HCT116 (cell line): ENCODE data around the gene ANKRD40CL. TPM values are rescaled to one million over a fixed set of nuclear protein-coding genes. Genes with fewer than 3 reads are reported as not detected.

Experiments
- ATAC-seq: fragments of 200-7000 bp; cut with Tn5 transposase; 2 replicates; pipeline ENCODE4 v1.9.1; 2020; ENCODE audit warnings: mild to moderate bottlenecking, moderate library complexity
- BruUV-seq: library from RNA; stranded (reverse); fragments of 400-500 nt; replicated peaks from 2 replicates; lab custom pipeline; 2021; lab: Mats Ljungman, UMichigan
- CTCF ChIA-PET: fragments of 300-600 bp; sonication (Branson Sonifier 250); formaldehyde crosslinking; loops from one replicate; lab custom pipeline; 2021; ENCODE audit warnings: antibody characterized with exemption; lab: Charles Lee
- POLR2A ChIA-PET: fragments of 300-600, 350-600 bp; sonication (Branson Sonifier 250); formaldehyde crosslinking; loops from one replicate; lab custom pipeline; 2021; ENCODE audit warnings: antibody characterized with exemption; lab: Charles Lee
- RAD21 ChIA-PET, 2 experiments: fragments of 300-600 bp; sonication (Branson Sonifier 250); formaldehyde crosslinking; loops; one replicate each; lab custom pipeline; 2023; ENCODE audit warnings: low total read pairs in 2 of 2; ENCODE audit not compliant: uncharacterized antibody in 2 of 2, unreplicated experiment in 2 of 2, low non-redundant PET in 1 of 2; lab: Charles Lee
- DNase-seq: peaks from one replicate; pipeline ENCODE4 v3.0.0-alpha.2; 2010; ENCODE audit warnings: low read depth, low spot score
- H2AFZ ChIP-seq: fragments of 200-600 bp; shearing (Covaris generic), sonication (generic); 2 replicates; pipeline ENCODE4 v1.6.1; 2017; ENCODE audit warnings: low read depth, mixed run types, mixed read lengths, antibody characterized with exemption, low read length; ENCODE audit not compliant: poor library complexity, severe bottlenecking
- H3K27ac ChIP-seq: 2 replicates; pipeline ENCODE4 v1.5.1; 2012; ENCODE audit warnings: low read depth, low read length
- H3K27me3 ChIP-seq: fragments of 200-600 bp; sonication (generic); 2 replicates; pipeline ENCODE4 v1.6.1; 2016; ENCODE audit warnings: mixed run types, low read length, mixed read lengths; ENCODE audit not compliant: insufficient read depth
- H3K36me3 ChIP-seq, 2 experiments: fragments of 200-500 bp in 1 of 2; fragments of 200-600 bp in 1 of 2; sonication (Bioruptor generic) in 1 of 2; sonication (generic) in 1 of 2; 2 replicates each; pipeline versions ENCODE4 v1.5.1 to v1.6.1; 2014 to 2016; ENCODE audit warnings: low read length in 2 of 2, inconsistent platforms in 1 of 2, mixed read lengths in 1 of 2, mixed run types in 1 of 2; ENCODE audit not compliant: insufficient read depth in 2 of 2, control insufficient read depth in 1 of 2
- H3K4me1 ChIP-seq, 2 experiments: fragments of 200-600 bp in 1 of 2; sonication (generic) in 1 of 2; 2 replicates each; pipeline versions ENCODE4 v1.5.1 to v1.6.1; 2012 to 2017; ENCODE audit warnings: low read length in 2 of 2, inconsistent platforms in 1 of 2, mild to moderate bottlenecking in 1 of 2, mixed read lengths in 1 of 2, mixed run types in 1 of 2, moderate library complexity in 1 of 2; ENCODE audit not compliant: insufficient read depth in 2 of 2, control insufficient read depth in 1 of 2
- H3K4me2 ChIP-seq: fragments of 200-600 bp; sonication (generic); 2 replicates; pipeline ENCODE4 v1.6.1; 2017; ENCODE audit warnings: mixed run types, low read length, mixed read lengths
- H3K4me3 ChIP-seq, 2 experiments: fragments of 200-600 bp in 1 of 2; sonication (generic) in 1 of 2; replicated peaks in 1 of 2; 2 replicates each; pipeline ENCODE4 v1.5.1; 2011 to 2016; ENCODE audit warnings: low read length in 2 of 2, control low read depth in 1 of 2, low read depth in 1 of 2, mild to moderate bottlenecking in 1 of 2, mixed read lengths in 1 of 2, mixed run types in 1 of 2
- H3K79me2 ChIP-seq: fragments of 200-600 bp; sonication (generic); 2 replicates; pipeline ENCODE4 v1.6.1; 2017; ENCODE audit warnings: mild to moderate bottlenecking, mixed run types, low read length, moderate library complexity, mixed read lengths; ENCODE audit not compliant: insufficient read depth
- H3K9ac ChIP-seq: fragments of 200-600 bp; sonication (generic); 2 replicates; pipeline ENCODE4 v1.6.1; 2016; ENCODE audit warnings: low read length, mixed read lengths
- H3K9me2 ChIP-seq: fragments of 200-600 bp; sonication (generic), shearing (Covaris generic); 2 replicates; pipeline ENCODE4 v1.6.1; 2017; ENCODE audit warnings: mixed run types, mild to moderate bottlenecking, moderate library complexity; ENCODE audit not compliant: insufficient read depth
- H3K9me3 ChIP-seq, 2 experiments: fragments of 200-500 bp in 1 of 2; fragments of 200-600 bp in 1 of 2; sonication (Bioruptor generic) in 1 of 2; sonication (generic) in 1 of 2; 2 replicates each; pipeline ENCODE4 v1.6.1; 2014 to 2017; ENCODE audit warnings: low read length in 2 of 2, mixed read lengths in 2 of 2, inconsistent platforms in 1 of 2, low read depth in 1 of 2, mild to moderate bottlenecking in 1 of 2, mixed run types in 1 of 2, moderate library complexity in 1 of 2; ENCODE audit not compliant: control insufficient read depth in 1 of 2, insufficient read depth in 1 of 2
- H4K20me1 ChIP-seq: fragments of 200-600 bp; sonication (generic), shearing (Covaris generic); 2 replicates; pipeline ENCODE4 v1.6.1; 2017; ENCODE audit warnings: mixed run types, mild to moderate bottlenecking, moderate library complexity; ENCODE audit not compliant: insufficient read depth
- CTCF ChIP-seq, 3 experiments: fragments of 200-600 bp in 1 of 3; sonication (generic) in 1 of 3; IDR thresholded peaks in 2 of 3; conservative IDR thresholded peaks in 1 of 3; 2 replicates each; pipeline ENCODE4 v1.5.1; 2012 to 2017; ENCODE audit warnings: low read depth in 2 of 3, low read length in 2 of 3, antibody characterized with exemption in 1 of 3, borderline replicate concordance in 1 of 3, control low read depth in 1 of 3, mild to moderate bottlenecking in 1 of 3, mixed read lengths in 1 of 3, mixed run types in 1 of 3, moderate library complexity in 1 of 3; ENCODE audit not compliant: insufficient read depth in 1 of 3
- ELF1 ChIP-seq: IDR thresholded peaks from 2 replicates; pipeline ENCODE4 v1.6.1; 2012; ENCODE audit warnings: low read depth, borderline replicate concordance
- JUND ChIP-seq: IDR thresholded peaks from 2 replicates; pipeline ENCODE4 v1.6.1; 2012
- ZNF274 ChIP-seq: fragments of 200-500 bp; sonication (Bioruptor generic); IDR thresholded peaks from 2 replicates; pipeline ENCODE4 v1.6.1; 2014; ENCODE audit warnings: mild to moderate bottlenecking, low read depth, low read length, inconsistent platforms
- intact Hi-C: fragments of 100-400 bp; cut with micrococcal nuclease; formaldehyde crosslinking; loops from 2 replicates; pipeline ENCODE4 v1.10.0; 2022
- total RNA-seq: library from RNA; stranded (reverse); gene quantifications from one replicate; pipeline ENCODE4 v1.2.1, GENCODE V29; 2021; ENCODE audit not compliant: unreplicated experiment
- TF ChIP-seq, protein P1 (sequence below): IDR thresholded peaks from 2 replicates; pipeline ENCODE4 v1.6.1; 2012; ENCODE audit warnings: low read depth

ANKRD40CL gene
- total RNA-seq, 1 experiment from 2014 or later = 0.57 TPM

GRCh38 chr17:50778988-50779387 is 11.7 kb upstream of the ANKRD40CL start:
- DNase-seq (no peak), ATAC-seq (no peak)
- Histone ChIP-seq H4K20me1 (no peaks in the 10 kb centered on the region), H3K9ac (no peak overlapping the region), H3K9me3 (no peaks in the 10 kb centered on the region), H3K4me1 (peaks cover 0 to 9% of the 10 kb centered on the region in 2 experiments; a peak in 2 of 4 replicates), H3K4me3 (no peak overlapping the region), H3K4me2 (no peak overlapping the region), H3K27me3 (no peaks in the 10 kb centered on the region), H3K9me2 (no peaks in the 10 kb centered on the region), H2AFZ (no peak overlapping the region), H3K79me2 (no peaks in the 10 kb centered on the region), H3K36me3 (no peaks in the 10 kb centered on the region), H3K27ac (no peak overlapping the region)
- BruUV-seq = no TSS peak
- ChIA-PET CTCF (no interaction called here), POLR2A (no interaction called here), RAD21 (no interaction called here)
- intact Hi-C loops = no loop called here
- TF ChIP-seq CTCF (IDR thresholded peaks at IDR 0.05 in 2 of 3, conservative IDR thresholded peaks at IDR 0.05 in 1 of 3; ENCODE audit: borderline replicate concordance in 1 of 3, insufficient read depth in 1 of 3, low read depth in 2 of 3, low read length in 2 of 3) (no peak), ZNF274 (no peak), ELF1 (no peak), JUND (no peak)
- TF ChIP-seq, protein P1, sequence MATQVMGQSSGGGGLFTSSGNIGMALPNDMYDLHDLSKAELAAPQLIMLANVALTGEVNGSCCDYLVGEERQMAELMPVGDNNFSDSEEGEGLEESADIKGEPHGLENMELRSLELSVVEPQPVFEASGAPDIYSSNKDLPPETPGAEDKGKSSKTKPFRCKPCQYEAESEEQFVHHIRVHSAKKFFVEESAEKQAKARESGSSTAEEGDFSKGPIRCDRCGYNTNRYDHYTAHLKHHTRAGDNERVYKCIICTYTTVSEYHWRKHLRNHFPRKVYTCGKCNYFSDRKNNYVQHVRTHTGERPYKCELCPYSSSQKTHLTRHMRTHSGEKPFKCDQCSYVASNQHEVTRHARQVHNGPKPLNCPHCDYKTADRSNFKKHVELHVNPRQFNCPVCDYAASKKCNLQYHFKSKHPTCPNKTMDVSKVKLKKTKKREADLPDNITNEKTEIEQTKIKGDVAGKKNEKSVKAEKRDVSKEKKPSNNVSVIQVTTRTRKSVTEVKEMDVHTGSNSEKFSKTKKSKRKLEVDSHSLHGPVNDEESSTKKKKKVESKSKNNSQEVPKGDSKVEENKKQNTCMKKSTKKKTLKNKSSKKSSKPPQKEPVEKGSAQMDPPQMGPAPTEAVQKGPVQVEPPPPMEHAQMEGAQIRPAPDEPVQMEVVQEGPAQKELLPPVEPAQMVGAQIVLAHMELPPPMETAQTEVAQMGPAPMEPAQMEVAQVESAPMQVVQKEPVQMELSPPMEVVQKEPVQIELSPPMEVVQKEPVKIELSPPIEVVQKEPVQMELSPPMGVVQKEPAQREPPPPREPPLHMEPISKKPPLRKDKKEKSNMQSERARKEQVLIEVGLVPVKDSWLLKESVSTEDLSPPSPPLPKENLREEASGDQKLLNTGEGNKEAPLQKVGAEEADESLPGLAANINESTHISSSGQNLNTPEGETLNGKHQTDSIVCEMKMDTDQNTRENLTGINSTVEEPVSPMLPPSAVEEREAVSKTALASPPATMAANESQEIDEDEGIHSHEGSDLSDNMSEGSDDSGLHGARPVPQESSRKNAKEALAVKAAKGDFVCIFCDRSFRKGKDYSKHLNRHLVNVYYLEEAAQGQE = no peak
